ENCODE results near the gene KCNJ10.

The KCNJ10 gene

DNA sequence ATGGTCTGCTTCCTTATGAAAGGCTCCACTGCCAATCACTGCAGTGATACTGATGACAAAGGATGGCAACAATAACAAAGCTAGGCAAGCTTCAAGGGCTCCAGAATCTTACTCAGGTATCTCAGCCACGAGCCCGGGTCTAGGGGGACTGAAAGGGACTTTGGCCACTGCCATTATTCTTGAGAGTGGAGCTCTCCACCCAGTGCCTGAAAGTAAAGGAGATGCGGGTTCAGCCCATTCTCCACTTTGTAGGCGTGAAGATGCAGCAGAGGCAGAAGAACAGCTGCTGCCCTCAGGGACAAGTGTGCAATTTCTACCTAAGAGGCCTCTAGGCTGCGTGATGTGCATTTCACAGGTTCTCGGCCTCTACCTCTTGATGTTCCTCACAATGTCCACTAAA is 84.5 kb downstream of the KCNJ10 start:
- no peak for DNase-seq

DNA sequence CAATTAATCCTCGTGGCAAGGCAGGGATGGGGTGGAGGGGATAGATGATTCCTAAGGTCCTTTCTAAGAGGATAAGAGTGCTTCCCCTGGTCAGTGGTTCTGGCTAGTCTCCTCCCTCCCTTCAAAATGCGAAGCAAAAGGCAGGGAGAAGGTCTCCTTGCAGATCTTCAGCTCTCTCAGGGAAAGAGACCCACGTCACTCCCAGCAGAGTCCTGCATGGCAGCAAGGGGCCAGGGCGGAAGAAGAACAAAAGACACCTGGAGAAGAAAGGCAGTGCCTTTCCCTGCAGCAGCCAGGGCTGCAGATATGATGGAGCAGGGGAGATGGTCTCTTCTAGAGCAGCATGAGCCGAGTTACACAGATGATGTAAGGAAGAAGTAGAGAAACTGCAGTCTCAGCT is 86.3 kb downstream of the KCNJ10 start:
- DNase-seq = no peak

DNA sequence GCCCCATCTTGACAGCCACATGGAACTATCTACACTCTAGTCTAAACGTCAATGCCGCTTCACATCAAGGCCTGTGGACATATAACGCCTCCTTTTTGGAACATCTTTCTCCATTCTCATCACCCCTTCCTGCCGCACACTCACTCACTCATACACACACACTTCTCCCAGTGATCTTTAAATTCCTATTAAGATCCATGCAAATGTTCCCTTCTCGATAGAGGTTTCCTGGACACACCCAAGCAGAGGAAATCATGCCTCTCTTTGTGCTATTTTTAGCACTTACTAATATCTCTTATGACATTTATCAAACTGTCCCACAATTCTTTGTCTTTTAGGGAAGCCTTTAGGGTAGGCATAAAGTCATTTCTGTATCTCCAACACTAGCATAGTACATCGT is 87.7 kb downstream of the KCNJ10 start:
- DNase-seq = no peak

DNA sequence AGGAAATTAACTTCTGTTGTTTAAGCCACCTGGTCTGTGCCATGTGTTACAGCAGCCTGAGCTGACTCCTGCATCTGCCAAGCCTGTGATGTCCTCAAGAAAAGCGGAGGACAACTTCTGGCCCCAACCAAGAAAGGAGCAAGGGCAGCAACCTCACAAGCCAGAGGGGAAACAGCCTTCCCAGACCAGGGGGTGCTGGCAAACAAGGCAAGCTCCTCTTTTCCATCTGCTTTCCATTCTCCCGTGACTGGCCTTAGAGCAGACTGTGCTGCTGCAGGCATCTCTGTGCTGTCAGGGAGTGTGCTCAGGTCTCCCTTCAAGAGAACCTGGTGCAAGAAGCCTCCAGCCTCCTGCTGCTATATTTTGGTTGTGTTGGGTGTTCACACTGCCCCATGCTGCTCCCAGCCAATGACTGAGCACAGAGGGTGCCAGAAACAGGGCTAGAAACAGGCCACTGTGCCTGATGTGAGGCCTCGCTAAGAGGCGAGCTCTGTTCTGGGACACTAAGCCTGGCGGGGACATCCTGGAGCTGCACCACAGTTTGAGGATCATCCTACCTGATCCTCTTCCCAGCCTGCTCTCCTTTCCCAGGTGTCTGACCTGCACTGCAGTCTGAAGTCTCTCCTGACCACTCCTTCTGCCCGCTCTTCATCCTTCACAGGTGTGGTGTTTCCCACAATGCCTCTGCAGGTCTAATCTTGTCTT is 88.5 kb downstream of the KCNJ10 start:
- no peak for DNase-seq

DNA sequence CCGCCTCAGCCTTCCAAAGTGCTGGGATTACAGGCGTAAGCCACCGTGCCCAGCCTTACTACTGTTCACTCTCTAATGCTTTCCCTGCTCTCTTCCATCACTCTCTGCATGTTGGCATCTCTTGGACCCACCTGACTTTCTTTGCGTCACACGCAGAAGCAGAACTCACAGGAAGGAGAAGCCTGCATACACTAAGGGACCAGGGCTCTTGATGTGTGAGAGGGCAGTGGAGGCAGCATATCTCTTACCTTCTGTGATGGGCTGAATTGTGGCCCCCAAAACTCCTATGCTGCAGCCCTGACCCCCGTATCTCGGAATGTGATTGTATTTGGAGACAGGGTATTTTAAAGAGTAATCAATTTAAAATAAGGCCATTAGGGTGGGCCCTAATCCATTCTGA is 89.2 kb downstream of the KCNJ10 start:
- DNase-seq = no peak

DNA sequence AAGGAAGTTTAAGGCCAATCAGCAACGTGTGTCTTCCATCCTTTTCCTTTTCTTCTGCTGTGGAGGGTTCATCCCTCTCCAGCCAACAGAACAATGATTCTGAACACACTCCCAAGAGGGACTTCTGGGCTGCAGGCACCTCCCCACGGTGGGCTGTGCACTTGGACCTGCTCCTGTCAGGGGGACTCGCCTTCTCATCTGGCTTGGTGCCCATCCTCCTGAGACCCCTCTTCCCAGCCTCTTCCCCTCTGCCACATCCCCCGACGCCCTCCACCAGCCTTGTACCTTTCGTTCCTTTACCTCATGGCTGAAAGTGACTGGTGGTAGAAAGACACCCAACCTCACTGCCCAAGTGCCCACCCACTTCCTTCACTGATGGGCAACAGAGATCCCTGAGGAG is 89.9 kb downstream of the KCNJ10 start:
- DNase-seq = no peak

DNA sequence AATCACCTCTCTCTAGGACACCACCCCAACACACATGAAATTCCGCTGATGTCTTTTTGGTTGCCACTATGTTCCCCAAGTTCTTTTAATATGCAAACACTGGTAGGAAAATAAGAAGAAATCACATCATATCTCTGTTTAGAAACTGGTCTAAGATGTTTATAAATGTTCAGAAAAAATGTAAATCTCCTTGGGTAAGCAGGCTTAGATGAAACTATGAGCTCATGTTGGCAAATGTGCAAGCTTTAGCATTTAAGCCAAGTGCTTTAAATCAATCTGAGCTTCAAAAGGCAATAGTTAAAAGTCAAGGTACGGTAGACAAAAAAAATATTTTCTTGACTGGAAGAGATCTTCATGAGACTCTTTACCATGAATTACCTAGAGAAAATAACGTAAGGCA is 90.7 kb downstream of the KCNJ10 start:
- no peak for DNase-seq

DNA sequence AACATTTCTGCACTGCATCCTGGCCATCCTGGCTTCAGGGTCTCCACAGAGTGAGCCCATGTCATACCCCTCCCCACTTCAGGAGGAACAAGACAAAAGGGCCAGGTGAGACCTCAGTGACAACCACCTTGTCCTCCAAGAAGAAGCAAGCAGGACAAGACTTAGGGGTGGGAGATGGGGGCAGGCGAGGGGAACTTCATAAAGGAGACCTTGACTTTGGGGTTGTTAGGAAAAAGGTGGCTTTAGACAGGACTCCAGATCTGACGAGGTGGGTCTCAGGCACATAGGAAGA is 91.9 kb downstream of the KCNJ10 start:
- no peak for DNase-seq

DNA sequence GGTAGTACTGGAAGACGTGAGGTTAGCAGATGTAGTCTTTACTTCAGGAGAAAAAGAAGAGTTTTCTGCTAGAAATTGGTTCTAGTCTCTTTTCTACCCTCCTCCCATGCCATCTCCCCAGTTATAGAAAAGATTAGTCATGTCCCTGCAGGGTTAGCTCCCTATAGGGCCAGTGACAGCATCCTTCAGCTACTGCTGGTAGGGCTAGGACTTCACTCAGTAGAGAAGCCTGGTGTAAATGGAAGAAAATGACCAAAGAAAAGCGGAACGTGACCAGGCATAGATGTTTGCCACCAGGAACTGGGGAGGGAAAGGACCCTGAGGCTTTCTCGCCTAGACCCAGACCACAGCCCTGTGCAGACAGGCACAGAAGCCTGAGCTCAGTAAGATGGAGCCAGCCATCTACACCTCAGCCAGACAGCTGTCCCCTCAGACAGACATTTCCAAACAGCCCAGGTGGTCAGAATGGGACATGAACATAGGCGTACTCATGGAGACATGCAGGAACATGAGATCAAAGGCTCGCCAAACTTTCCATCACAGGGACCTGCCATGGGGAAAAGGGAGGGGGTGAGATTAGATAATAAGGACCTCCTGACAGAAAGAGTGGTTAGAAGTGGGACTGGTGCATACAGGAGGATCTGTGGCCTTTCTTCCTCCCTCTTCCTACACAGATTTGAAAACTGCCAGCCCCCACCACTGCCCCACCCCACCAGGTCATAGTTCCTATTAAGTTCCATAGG is 92.4 kb downstream of the KCNJ10 start:
- no peak for DNase-seq

DNA sequence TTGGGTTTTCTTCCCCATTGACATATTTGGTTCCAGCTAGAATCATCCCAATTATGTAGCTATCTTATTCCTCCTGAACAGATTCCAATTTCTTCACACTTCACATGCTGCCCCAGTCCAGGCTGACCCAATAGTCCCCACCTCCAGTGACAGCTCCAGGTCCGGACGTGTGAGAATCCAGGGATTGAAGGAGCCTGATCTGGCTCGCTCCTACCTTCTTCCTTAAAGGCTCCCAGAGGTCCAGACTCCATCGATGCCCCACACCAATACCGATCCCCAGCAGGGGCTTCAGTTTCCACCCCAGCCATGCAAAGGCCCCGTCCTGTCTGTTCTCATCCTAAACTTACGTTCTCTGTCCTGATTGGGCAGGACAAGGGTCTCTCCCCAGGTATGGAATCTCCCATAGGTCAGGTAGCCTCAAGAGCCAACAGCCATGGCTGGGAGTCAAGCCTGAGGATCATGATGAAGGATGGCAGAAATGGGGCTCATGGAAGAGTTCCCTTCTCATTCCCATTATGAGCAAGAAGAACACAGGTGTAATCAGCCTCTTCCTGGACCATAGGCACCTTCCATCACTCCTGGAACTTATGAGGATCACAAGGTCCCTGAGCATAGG is 95.5 kb downstream of the KCNJ10 start:
- no peak for DNase-seq

DNA sequence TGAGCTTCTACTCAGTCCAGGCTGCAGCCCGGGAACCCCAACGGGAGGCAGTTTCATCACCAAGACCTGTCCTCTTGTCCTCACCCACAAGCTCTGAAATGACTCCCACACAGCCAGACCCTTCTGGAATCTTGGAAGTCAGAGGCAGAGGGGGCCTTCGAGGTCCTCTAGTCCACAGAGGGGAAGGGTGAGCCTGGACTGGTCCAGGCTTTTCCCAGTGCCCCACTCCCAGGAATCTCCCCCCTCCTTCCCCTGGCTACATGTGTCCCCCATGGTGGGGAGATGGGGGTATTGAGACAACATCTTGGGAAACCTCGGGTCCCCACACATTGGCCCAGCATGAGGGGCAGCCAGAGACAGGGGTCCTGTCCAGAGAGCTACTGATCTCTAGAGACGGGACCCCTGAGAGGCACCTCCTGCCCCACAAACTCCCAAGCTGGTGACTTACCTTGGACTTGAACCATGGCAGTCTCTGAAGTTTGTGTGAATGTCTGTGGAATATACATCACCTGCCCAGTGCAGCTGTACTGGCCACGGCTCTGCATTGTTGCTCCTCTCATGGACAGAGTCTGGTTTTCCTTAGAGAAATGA is 96.5 kb downstream of the KCNJ10 start:
- no peak for DNase-seq

DNA sequence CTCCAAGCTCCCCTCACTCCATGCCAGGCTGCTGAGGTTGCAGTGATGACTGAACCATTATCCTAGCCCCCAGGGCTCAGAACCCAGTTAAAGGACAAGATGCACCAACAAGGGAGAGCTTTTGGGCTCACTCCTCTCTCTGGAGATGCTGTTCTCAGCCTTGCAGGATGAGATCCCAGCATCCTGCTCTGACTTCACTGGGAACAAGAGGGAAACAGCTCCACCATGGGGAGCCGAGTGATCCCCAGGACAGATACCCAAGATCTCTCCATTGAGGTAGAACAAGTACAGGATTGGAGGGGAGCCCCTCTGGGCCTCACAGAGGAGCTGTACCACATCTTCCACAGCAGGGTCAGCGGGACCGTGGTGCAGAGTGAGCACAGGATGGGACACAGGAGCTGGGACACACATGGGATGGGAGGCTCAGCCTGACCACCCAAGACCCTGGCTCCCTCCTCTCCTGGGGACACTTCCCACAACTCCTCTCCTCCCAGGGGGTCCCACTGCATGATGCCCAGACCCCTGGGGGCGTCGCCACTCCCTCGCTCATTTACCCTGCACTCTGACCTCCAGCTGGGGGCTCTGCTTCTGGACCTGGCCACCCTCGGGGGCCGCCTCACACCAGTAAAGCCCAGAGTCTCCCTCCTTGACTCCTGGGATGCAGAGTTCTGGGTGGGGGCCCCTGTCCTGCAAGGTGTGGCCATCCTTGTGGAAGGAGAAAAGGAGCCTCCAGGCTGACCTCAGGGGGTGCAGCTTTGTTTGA is 97.3 kb downstream of the KCNJ10 start:
- no peak for DNase-seq

DNA sequence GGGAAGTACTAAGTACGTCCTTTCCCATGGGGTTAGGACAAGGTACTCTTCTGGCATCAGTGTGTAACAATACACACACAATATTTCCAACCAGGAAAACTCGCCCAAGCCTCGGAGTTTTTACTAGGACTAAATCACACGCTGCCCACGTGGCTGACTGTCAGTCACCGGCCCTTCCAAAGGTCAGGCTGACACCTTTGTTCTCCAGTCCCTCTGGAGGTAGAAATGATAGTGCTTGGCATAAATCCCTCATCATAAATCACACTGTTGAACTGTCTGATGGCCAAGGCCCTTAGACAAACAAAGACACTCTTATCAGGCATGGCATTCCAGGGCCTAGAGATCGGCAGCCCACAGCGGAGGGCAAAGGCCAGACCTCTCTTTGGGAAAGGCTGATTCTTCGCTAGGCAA is 99.0 kb downstream of the KCNJ10 start:
- DNase-seq = no peak

DNA sequence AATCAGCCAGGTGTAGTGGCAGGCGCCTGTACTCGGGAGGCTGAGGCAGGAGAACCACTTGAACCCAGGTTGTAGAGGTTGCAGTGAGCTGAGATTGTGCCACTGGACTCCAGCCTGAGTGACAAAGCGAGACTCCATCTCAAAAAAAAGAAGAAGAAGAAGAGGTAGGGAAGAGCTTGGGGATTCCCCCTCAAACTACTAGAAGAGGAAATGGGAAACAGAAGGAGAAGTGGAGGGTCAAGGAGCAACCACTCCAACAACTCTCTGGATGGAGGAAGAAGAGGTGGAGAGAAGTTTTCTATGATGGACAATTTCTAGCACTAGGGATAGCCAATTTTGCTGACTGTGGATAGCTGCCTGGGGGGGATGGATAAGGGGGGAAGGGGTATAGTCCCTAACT is 101.1 kb downstream of the KCNJ10 start:
- DNase-seq = no peak

DNA sequence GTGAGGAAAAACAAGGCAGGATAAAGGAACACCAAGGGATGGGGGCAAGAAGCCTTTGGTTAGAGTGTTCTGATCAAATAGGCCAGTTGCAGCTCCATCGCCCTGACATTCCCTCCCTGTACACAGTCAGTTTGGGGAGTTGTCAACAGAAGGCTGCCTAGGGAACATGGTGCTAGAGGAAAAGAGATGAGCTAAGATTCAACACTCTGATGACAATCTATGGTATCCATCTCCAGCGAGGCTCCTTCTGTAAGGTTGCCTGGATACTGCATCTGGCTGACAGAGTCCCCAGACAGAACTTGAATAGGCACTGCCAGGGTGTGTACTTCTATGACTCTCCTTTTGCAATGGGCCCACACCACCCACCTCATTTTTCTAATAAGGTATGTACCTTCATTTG is 104.7 kb downstream of the KCNJ10 start:
- DNase-seq = no peak

DNA sequence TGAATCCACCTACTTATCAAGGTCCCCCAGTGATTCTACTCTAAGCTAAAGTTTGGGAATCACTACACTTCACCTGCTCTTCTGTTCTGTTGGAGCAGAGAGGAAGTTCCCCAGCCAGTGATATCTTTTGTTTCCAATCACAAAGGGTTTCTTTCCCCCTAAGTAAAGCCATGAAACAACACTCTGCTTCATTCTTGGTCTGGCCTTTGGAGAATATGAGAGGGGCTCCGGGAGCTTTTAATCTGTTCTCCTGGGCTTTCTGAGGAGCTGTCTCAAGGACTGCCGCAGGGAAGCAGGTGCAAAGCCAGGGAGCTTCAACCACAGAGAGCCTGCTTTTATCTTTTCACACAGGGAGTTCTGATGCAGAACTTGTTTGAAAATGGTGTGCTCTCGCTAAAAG is 105.8 kb downstream of the KCNJ10 start:
- no peak for DNase-seq

DNA sequence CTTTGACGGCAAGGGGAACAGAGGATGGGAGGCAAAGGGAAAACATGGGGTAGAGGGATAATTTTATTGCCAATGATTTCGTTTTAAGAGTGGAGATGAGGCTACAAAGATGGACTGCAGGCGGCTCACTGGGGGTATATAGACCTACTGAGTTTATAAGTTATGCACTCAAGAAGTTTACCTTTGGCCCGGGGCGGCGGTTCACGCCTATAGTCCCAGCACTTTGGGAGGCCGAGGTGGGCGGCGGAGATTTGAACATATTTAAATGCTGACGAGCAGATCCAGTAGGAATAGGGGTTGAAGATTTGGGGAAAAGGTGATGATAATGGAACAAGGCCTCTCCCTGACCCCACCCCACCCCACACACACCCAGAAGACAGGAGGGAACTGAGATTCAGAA is 107.8 kb downstream of the KCNJ10 start:
- no peak for DNase-seq

DNA sequence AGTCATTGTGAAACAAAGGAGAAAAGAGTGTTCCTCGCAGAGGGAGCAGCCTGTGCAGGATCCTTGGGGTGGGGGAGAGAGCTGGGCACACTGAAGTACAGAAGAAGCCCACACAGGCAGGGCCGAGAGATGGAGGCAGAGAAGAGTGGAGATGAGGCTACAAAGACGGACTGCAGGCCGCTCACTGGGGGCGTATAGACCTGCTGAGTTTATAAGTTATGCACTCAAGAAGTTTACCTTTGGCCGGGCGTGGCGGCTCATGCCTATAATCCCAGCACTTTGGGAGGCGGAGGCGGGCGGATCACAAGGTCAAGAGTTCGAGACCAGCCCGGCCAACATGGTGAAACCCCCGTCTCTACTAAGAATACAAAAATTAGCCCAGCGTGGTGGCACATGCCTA is 108.3 kb downstream of the KCNJ10 start:
- no peak for DNase-seq

DNA sequence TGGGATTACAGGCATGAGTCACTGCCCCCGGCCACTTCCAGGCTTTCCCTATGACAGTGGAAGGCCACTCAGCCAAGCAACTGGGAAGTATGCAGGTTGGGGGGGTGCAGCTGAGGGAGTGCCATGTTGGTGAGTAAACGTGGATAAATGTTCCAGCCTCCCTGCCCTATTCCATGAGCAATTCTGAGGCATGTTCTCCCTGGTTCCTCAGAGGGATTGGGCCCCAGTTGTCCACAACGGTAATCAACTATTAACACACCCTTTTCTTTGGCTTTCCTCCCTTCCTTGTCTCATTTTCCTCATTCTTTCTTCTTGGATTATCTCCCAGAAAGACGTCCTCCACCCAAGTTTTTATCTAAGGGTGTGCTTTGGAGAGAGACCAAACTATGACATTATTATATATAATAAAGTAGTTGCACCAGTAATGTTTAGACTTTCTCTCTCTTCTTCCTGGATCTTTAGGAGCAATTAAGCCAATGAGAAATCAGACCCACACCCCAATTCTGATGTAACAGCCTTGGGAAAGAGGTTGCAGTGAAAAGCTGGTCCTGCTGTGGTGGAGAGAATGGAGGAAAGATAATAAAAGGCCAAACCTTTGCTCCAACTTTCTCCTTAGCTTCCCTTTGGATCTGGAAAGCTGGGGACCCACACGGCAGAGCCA is 109.1 kb downstream of the KCNJ10 start:
- DNase-seq = peak; percentile 95

DNA sequence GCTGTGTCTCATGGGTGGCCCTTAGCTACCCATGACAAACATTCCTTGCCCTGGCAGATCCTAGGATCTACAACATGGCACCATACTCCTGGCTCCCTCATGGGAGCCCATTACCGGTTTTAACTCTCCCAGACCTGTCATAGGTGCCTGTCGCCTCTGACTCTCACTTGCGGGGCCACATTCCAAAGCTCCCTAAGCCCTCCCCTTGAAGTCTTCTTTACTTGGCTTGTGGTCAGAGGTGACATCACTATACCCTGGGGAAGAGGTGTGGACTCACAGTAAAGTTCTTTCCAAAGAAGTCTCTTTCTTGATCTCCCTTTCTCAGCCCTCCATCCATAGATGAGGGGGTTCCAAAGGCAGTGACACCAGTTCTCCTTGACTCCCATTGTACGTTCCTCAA is 110.5 kb downstream of the KCNJ10 start:
- DNase-seq = peak; percentile 59

DNA sequence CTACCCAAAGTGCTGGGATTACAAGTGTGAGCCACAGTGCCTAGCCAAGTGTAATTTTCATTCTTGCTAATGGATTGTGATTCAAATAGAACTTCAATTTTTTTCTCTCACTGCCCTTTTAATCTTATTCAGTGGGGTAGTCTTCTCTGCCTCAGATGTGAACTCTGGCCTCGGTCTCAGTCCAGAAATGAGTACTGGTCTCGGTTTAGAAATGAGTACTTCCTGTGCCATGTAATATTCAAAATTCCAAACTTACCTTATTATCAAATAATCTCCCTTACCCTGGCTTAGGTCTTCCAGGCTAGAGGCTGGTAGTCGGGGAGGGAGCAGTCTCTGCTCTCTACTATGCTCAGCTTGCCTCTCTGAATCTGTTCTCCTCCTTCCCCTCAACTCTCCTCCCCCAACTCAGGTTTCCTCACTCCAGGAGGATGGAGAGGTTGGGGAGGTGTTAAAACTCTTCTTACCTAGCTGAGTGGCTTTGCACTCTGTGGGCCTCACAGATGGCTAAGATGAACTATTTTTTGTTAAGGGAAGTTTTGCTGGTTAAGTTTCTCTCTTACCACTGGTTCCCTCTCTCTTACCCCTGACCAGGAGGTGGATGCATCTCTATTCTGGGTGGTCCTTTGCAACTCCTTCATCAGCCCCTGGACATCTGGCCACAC is 111.1 kb downstream of the KCNJ10 start:
- no peak for DNase-seq

DNA sequence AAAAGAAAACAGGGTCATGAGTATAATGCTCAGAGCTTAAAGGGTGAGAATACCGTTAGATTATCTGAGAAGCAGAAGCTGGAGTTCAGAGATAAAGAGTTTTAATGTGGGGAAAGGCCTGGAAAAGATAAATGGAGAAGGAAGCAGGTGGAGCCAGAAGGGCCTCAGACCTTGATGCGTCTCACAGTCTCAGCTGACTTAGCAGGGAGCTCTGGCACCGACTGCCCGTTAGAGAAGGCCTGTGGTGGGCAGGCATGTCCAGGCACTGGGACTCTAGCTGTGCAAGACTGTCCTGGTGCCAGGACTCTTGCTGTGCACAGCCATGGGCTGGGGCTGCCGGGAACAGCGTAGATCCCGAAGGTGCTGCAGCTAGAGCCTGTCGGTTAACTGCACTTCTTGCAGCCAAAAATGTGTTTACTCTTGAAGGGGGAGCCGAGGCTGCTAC is 112.1 kb downstream of the KCNJ10 start:
- DNase-seq = no peak

Data from fibroblast of skin of right biceps (primary cell).